CD14-positive monocyte (primary cell): ENCODE data around the gene PPP2R1B. TPM values are rescaled to one million over a fixed set of nuclear protein-coding genes. Genes with fewer than 3 reads are reported as not detected.

Source experiments
- DNase-seq, 3 donors: peaks; one replicate each; pipeline ENCODE4 v3.0.0-alpha.2; 2011 to 2022
- H2AFZ ChIP-seq: 2 replicates; pipeline ENCODE4 v1.6.0; 2012; ENCODE audit warnings: mild to moderate bottlenecking, low read depth, low read length, inconsistent platforms; ENCODE audit not compliant: insufficient read depth, poor library complexity, severe bottlenecking
- H3K27ac ChIP-seq, 2 donors: 1 replicate in 1 of 2; 2 replicates in 1 of 2; pipeline ENCODE4 v1.5.1; 2012 to 2013; ENCODE audit warnings: low read length in 2 of 2, control low read depth in 1 of 2, inconsistent platforms in 1 of 2, low read depth in 1 of 2, mild to moderate bottlenecking in 1 of 2
- H3K27me3 ChIP-seq, 2 donors: one replicate each; pipeline versions ENCODE4 v1.6.0 to v1.6.1; 2011 to 2013; ENCODE audit warnings: low read length in 2 of 2; ENCODE audit not compliant: control insufficient read depth in 2 of 2, insufficient read depth in 2 of 2
- H3K36me3 ChIP-seq, 2 donors: replicated peaks in 1 of 2; 1 replicate in 1 of 2; 2 replicates in 1 of 2; pipeline versions ENCODE4 v1.5.1 to v1.6.1; 2012 to 2013; ENCODE audit warnings: low read length in 2 of 2, control low read depth in 1 of 2, inconsistent platforms in 1 of 2, mild to moderate bottlenecking in 1 of 2; ENCODE audit not compliant: insufficient read depth in 2 of 2, control insufficient read depth in 1 of 2
- H3K4me1 ChIP-seq, 2 donors: 1 replicate in 1 of 2; 2 replicates in 1 of 2; pipeline versions ENCODE4 v1.5.1 to v1.6.1; 2012 to 2013; ENCODE audit warnings: low read length in 2 of 2, control low read depth in 1 of 2, inconsistent platforms in 1 of 2, mild to moderate bottlenecking in 1 of 2, moderate library complexity in 1 of 2; ENCODE audit not compliant: insufficient read depth in 2 of 2, control insufficient read depth in 1 of 2
- H3K4me2 ChIP-seq: replicated peaks from 2 replicates; pipeline ENCODE3; 2012; ENCODE audit warnings: low read length, moderate library complexity, mild to moderate bottlenecking; ENCODE audit not compliant: poor library complexity, severe bottlenecking; ENCODE audit errors: extremely low read depth
- H3K4me3 ChIP-seq, 3 experiments: fragments of 200-600 bp in 1 of 3; sonication (generic) in 1 of 3; replicated peaks in 1 of 3; 1 replicate in 2 of 3; 2 replicates in 1 of 3; pipeline ENCODE4 v1.5.1; 2011 to 2013; ENCODE audit warnings: low read length in 3 of 3, mild to moderate bottlenecking in 3 of 3, control low read depth in 2 of 3, low read depth in 2 of 3, inconsistent platforms in 1 of 3, moderate library complexity in 1 of 3
- H3K79me2 ChIP-seq: 2 replicates; pipeline ENCODE4 v1.6.0; 2012; ENCODE audit warnings: mild to moderate bottlenecking, control low read depth, inconsistent platforms, low read length, moderate library complexity; ENCODE audit not compliant: insufficient read depth
- H3K9ac ChIP-seq: 2 replicates; pipeline ENCODE4 v1.6.0; 2017; ENCODE audit warnings: low read length, mild to moderate bottlenecking; ENCODE audit not compliant: insufficient read depth, poor library complexity, severe bottlenecking
- H3K9me3 ChIP-seq, 2 donors: replicated peaks in 1 of 2; 1 replicate in 1 of 2; 2 replicates in 1 of 2; pipeline versions ENCODE4 v1.5.1 to v1.6.1; 2012 to 2013; ENCODE audit warnings: low read length in 2 of 2, control low read depth in 1 of 2; ENCODE audit not compliant: control insufficient read depth in 1 of 2, insufficient read depth in 1 of 2
- H4K20me1 ChIP-seq: 2 replicates; pipeline ENCODE4 v1.6.0; 2012; ENCODE audit warnings: mild to moderate bottlenecking, low read length, control low read depth, moderate library complexity; ENCODE audit not compliant: insufficient read depth
- H3K27ac Mint-ChIP-seq, 7 donors: one replicate each; pipeline ENCODE4 v1.8.0; 2020; ENCODE audit warnings: mild to moderate bottlenecking in 7 of 7, mixed read lengths in 7 of 7, moderate library complexity in 6 of 7, inconsistent platforms in 2 of 7
- H3K27me3 Mint-ChIP-seq, 3 donors: one replicate each; pipeline ENCODE4 v1.8.0; 2021 to 2022; ENCODE audit warnings: low read depth in 3 of 3, mild to moderate bottlenecking in 3 of 3, mixed read lengths in 3 of 3, moderate library complexity in 3 of 3, inconsistent platforms in 1 of 3
- H3K36me3 Mint-ChIP-seq, 2 donors: one replicate each; pipeline ENCODE4 v1.8.0; 2020; ENCODE audit warnings: mixed read lengths in 2 of 2, inconsistent platforms in 1 of 2, mild to moderate bottlenecking in 1 of 2
- H3K4me1 Mint-ChIP-seq: one replicate; pipeline ENCODE4 v1.8.0; 2020; ENCODE audit warnings: mild to moderate bottlenecking, mixed read lengths
- H3K4me3 Mint-ChIP-seq, 2 donors: one replicate each; pipeline ENCODE4 v1.8.0; 2020; ENCODE audit warnings: mild to moderate bottlenecking in 2 of 2, mixed read lengths in 2 of 2, moderate library complexity in 1 of 2
- H3K9me3 Mint-ChIP-seq, 7 donors: one replicate each; pipeline ENCODE4 v1.8.0; 2020 to 2022; ENCODE audit warnings: mixed read lengths in 7 of 7, mild to moderate bottlenecking in 6 of 7, moderate library complexity in 6 of 7, inconsistent platforms in 2 of 7
- CTCF ChIP-seq: fragments of 200-600 bp; IDR thresholded peaks from one replicate; pipeline ENCODE4 v1.8.0; 2022; ENCODE audit warnings: antibody characterized with exemption, mild to moderate bottlenecking
- WGBS: methylation state at CpG from one replicate; pipeline ENCODE4 v1.1.5; 2013; ENCODE audit warnings: missing lambda C conversion rate; ENCODE audit not compliant: insufficient coverage; 5-methylcytosine and 5-hydroxymethylcytosine counted together
- intact Hi-C, 2 donors: fragments of 100-400 bp; cut with micrococcal nuclease; formaldehyde crosslinking; loops; one replicate each; pipeline versions ENCODE4 v1.15.0 to v1.15.1; 2023
- polyA plus RNA-seq, 3 donors: library from polyadenylated mRNA; depleted of rRNA in 1 of 3; unstranded in 2 of 3; stranded (reverse) in 1 of 3; fragments of 300-500 nt in 2 of 3; fragments of >200 nt in 1 of 3; fragmentation: Illumina TruSeq in 2 of 3; gene quantifications; 1 replicate in 2 of 3; 2 replicates in 1 of 3; pipeline ENCODE4 v1.2.3, GENCODE V29; 2012 to 2021

Gene PPP2R1B
- polyA plus RNA-seq, 3 donors: 5.4 to 16.9 (median 11.2) TPM

GRCh38 chr11:111759376-111759775, 6.8 kb downstream of the PPP2R1B start:
- H3K36me3 Mint-ChIP-seq: peaks cover 76 to 92% of the 10 kb centered on the region in 2 donors
- no peak overlapping the region for H2AFZ ChIP-seq
- H3K4me3 Mint-ChIP-seq: no peak overlapping the region
- no peak overlapping the region for H3K27ac Mint-ChIP-seq
- no peak overlapping the region for H3K4me2 ChIP-seq
- H3K4me1 ChIP-seq: no peaks in the 10 kb centered on the region
- no peaks in the 10 kb centered on the region for H3K9me3 ChIP-seq
- peaks cover under 1% of the 10 kb centered on the region for H3K79me2 ChIP-seq
- TF ChIP-seq CTCF: no peak
- no peak overlapping the region for H3K4me3 ChIP-seq
- H4K20me1 ChIP-seq: no peaks in the 10 kb centered on the region
- peaks cover 0 to 1% (median 0%) of the 10 kb centered on the region in 3 donors for H3K27me3 Mint-ChIP-seq
- intact Hi-C loops: no loop called here
- no peak overlapping the region for H3K27ac ChIP-seq
- H3K9ac ChIP-seq: no peak overlapping the region
- H3K27me3 ChIP-seq: no peaks in the 10 kb centered on the region
- H3K36me3 ChIP-seq: peaks cover 72 to 96% of the 10 kb centered on the region in 2 donors
- DNase-seq: no peak
- no peaks in the 10 kb centered on the region for H3K9me3 Mint-ChIP-seq
- H3K4me1 Mint-ChIP-seq: no peaks in the 10 kb centered on the region

- H3K9ac ChIP-seq: no peak overlapping the region
- intact Hi-C loops: no loop called here
- no peaks in the 10 kb centered on the region for H3K9me3 ChIP-seq
- H3K4me1 Mint-ChIP-seq: no peaks in the 10 kb centered on the region
- H3K27ac ChIP-seq: no peak overlapping the region
- H3K27me3 ChIP-seq: no peaks in the 10 kb centered on the region
- H3K27ac Mint-ChIP-seq: no peak overlapping the region
- no peaks in the 10 kb centered on the region for H3K27me3 Mint-ChIP-seq
- H3K4me1 ChIP-seq: no peaks in the 10 kb centered on the region
- no peaks in the 10 kb centered on the region for H4K20me1 ChIP-seq
- H3K79me2 ChIP-seq: no peaks in the 10 kb centered on the region
- 96% methylated on average over 5 of the region's 6 CpGs for WGBS
- H3K36me3 ChIP-seq: peaks cover 83 to 96% of the 10 kb centered on the region in 2 donors
- peaks cover 73 to 95% of the 10 kb centered on the region in 2 donors for H3K36me3 Mint-ChIP-seq
- H2AFZ ChIP-seq: no peak overlapping the region
- H3K4me3 ChIP-seq: no peak overlapping the region
- DNase-seq: no peak
- no peak overlapping the region for H3K4me2 ChIP-seq
- H3K4me3 Mint-ChIP-seq: no peak overlapping the region
- no peak for TF ChIP-seq CTCF
- no peaks in the 10 kb centered on the region for H3K9me3 Mint-ChIP-seq
Measured at GRCh38 chr11:111756097-111756496, 10.1 kb downstream of the PPP2R1B start.
